GM10248 (cell line): ENCODE data around the gene IL1RAPL1.
A peak's percentile ranks its signal among the peaks of the same experiment; 100 is the strongest.

Experiments used
- CTCF ChIA-PET: fragments of 300-600 bp; sonication (Branson Sonifier 250); formaldehyde crosslinking; extraction: SDS; loops from one replicate; lab custom pipeline; 2021; ENCODE audit warnings: antibody characterized with exemption; lab: Yijun Ruan, JAX
- POLR2A ChIA-PET: fragments of 350-650 bp; sonication (Branson Sonifier 250); formaldehyde crosslinking; extraction: SDS; loops from one replicate; lab custom pipeline; 2020; ENCODE audit warnings: antibody characterized with exemption; lab: Yijun Ruan, JAX
- DNase-seq: peaks from one replicate; pipeline ENCODE4 v3.0.0; 2012; ENCODE audit errors: extremely low spot score
- CTCF ChIP-seq: IDR thresholded peaks from 2 replicates; pipeline ENCODE4 v1.5.1; 2012; ENCODE audit warnings: mild to moderate bottlenecking, low read depth; ENCODE audit errors: extremely low read depth, missing control alignments, control extremely low read depth

Gene IL1RAPL1

GRCh38 chrX:29547877-29548276 lies 960.6 kb downstream of the IL1RAPL1 start:
- CTCF ChIA-PET, result no interaction called here
- POLR2A ChIA-PET, result no interaction called here
- DNase-seq, result no peak
- no peak for TF ChIP-seq CTCF

GRCh38 chrX:29553542-29553941 lies 966.3 kb downstream of the IL1RAPL1 start:
- CTCF ChIA-PET, result no interaction called here
- DNase-seq, result no peak

GRCh38 chrX:29555465-29556091 lies 968.3 kb downstream of the IL1RAPL1 start:
- CTCF ChIA-PET, result no interaction called here
- TF ChIP-seq CTCF, result no peak
- DNase-seq, result peak; percentile 48
- POLR2A ChIA-PET, result no interaction called here

More at GRCh38 chrX:29553542-29553941, 966.3 kb downstream of the IL1RAPL1 start:
- no peak for TF ChIP-seq CTCF
- POLR2A ChIA-PET, result no interaction called here

- no peak for TF ChIP-seq CTCF
- POLR2A ChIA-PET, result no interaction called here
- DNase-seq, result no peak
- CTCF ChIA-PET, result no interaction called here
Observed at GRCh38 chrX:29560065-29560464, 972.8 kb downstream of the IL1RAPL1 start.

- TF ChIP-seq CTCF, result no peak
- CTCF ChIA-PET, result no interaction called here
- POLR2A ChIA-PET, result no interaction called here
- no peak for DNase-seq
Observed at GRCh38 chrX:29561417-29561816, 974.2 kb downstream of the IL1RAPL1 start.

- TF ChIP-seq CTCF, result no peak
- ChIA-PET CTCF (no interaction called here), POLR2A (no interaction called here)
- DNase-seq, result no peak
Observed at GRCh38 chrX:29580560-29580959, 993.3 kb downstream of the IL1RAPL1 start.
